A549 (cell line): ENCODE measurements around the gene CCDC54. TPM values are rescaled to one million over a fixed set of nuclear protein-coding genes. Genes with fewer than 3 reads are reported as not detected.

Source experiments
- ATAC-seq, 2 experiments: fragments of 200-7000 bp in 1 of 2; fragments of >200 bp in 1 of 2; cut with Nextera tagmentation in 1 of 2; cut with Tn5 transposase in 1 of 2; 3 replicates each; pipeline versions ENCODE4 v1.8.0 to v1.9.1; 2018 to 2020; ENCODE audit warnings: mild to moderate bottlenecking in 1 of 2, moderate library complexity in 1 of 2
- CTCF ChIA-PET: fragments of 300-600 bp; sonication (Branson Sonifier 250); formaldehyde crosslinking; extraction: SDS; loops from one replicate; lab custom pipeline; 2021; ENCODE audit warnings: antibody characterized with exemption, inconsistent platforms; lab: Yijun Ruan, JAX
- POLR2A ChIA-PET: fragments of 350-600 bp; formaldehyde crosslinking; extraction: SDS; loops from one replicate; lab custom pipeline; 2021; ENCODE audit warnings: antibody characterized with exemption, inconsistent platforms; lab: Yijun Ruan, JAX
- DNase-seq, 2 experiments: peaks; one replicate each; pipeline versions ENCODE4 v3.0.0 to v3.0.0-alpha.2; 2011 to 2016; ENCODE audit warnings: low read depth in 1 of 2, low spot score in 1 of 2
- FAIRE-seq: peaks from 2 replicates; lab custom pipeline; 2011; peaks lifted over from hg19 to GRCh38; lab: Jason Lieb, UNC
- H3K27ac ChIP-seq, 2 experiments: fragments of >200 bp; sonication (Bioruptor Twin); formaldehyde crosslinking; 3 replicates each; pipeline ENCODE4 v1.5.1; 2016 to 2017
- H3K4me1 ChIP-seq: fragments of >200 bp; sonication (Bioruptor Twin); formaldehyde crosslinking; 3 replicates; pipeline ENCODE4 v1.6.1; 2016
- H3K4me2 ChIP-seq: fragments of >200 bp; sonication (Bioruptor Twin); formaldehyde crosslinking; 3 replicates; pipeline ENCODE4 v1.6.1; 2016
- H3K4me3 ChIP-seq: fragments of >200 bp; sonication (Bioruptor Twin); formaldehyde crosslinking; 3 replicates; pipeline ENCODE4 v1.5.1; 2016
- H3K9me3 ChIP-seq: fragments of >200 bp; sonication (Bioruptor Twin); formaldehyde crosslinking; 3 replicates; pipeline ENCODE4 v1.6.1; 2016
- ATOH8 ChIP-seq: fragments of 250-450 bp; sonication (Bioruptor Pico); IDR thresholded peaks from 2 replicates; pipeline ENCODE4 v1.5.0; 2020; ENCODE audit warnings: low read depth, mild to moderate bottlenecking, moderate library complexity
- CBX8 ChIP-seq: fragments of 200-600 bp; sonication (generic); IDR thresholded peaks from 2 replicates; pipeline ENCODE4 v1.6.1; 2016
- CHD2 ChIP-seq: fragments of 150-350 bp; IDR thresholded peaks from 2 replicates; pipeline ENCODE4 v1.6.1; 2014; ENCODE audit warnings: low read length; ENCODE audit not compliant: partially characterized antibody
- CHD4 ChIP-seq: fragments of 200-600 bp; sonication (generic); IDR thresholded peaks from 2 replicates; pipeline ENCODE4 v1.6.1; 2016; ENCODE audit warnings: antibody characterized with exemption, mild to moderate bottlenecking, borderline replicate concordance
- CTCF ChIP-seq: fragments of >200 bp; sonication (Bioruptor Twin); formaldehyde crosslinking; IDR thresholded peaks from 3 replicates; pipeline ENCODE4 v1.5.1; 2016
- E2F6 ChIP-seq: IDR thresholded peaks from 2 replicates; pipeline ENCODE4 v1.6.1; 2012; ENCODE audit warnings: low read depth, borderline replicate concordance
- EHF ChIP-seq: fragments of 250-450 bp; sonication (Bioruptor Pico); IDR thresholded peaks from 2 replicates; pipeline ENCODE4 v1.5.0; 2020; ENCODE audit warnings: mild to moderate bottlenecking
- EHMT2 ChIP-seq: fragments of 200-600 bp; sonication (generic); IDR thresholded peaks from 2 replicates; pipeline ENCODE4 v1.6.1; 2016; ENCODE audit warnings: antibody characterized with exemption, low read depth, mild to moderate bottlenecking, moderate library complexity
- EP300 ChIP-seq, 2 experiments: fragments of >200 bp; sonication (Bioruptor Twin); formaldehyde crosslinking; IDR thresholded peaks; 2 replicates in 1 of 2; 3 replicates in 1 of 2; pipeline ENCODE4 v1.6.1; 2016 to 2017
- GATA3 ChIP-seq: IDR thresholded peaks from 2 replicates; pipeline ENCODE4 v1.6.1; 2012; ENCODE audit warnings: borderline replicate concordance
- HEYL ChIP-seq: fragments of 250-450 bp; sonication (Bioruptor Pico); IDR thresholded peaks from 2 replicates; pipeline ENCODE4 v1.8.0; 2021; ENCODE audit warnings: mild to moderate bottlenecking, moderate library complexity
- HMGXB4 ChIP-seq: fragments of 250-450 bp; sonication (Bioruptor Pico); IDR thresholded peaks from 2 replicates; pipeline ENCODE4 v1.5.0; 2021; ENCODE audit warnings: mild to moderate bottlenecking, moderate library complexity, borderline replicate concordance
- HOXB5 ChIP-seq: fragments of 250-450 bp; sonication (Bioruptor Pico); IDR thresholded peaks from 2 replicates; pipeline ENCODE4 v1.5.0; 2020; ENCODE audit warnings: mild to moderate bottlenecking, moderate library complexity
- JUNB ChIP-seq: fragments of >200 bp; sonication (Bioruptor Twin); formaldehyde crosslinking; IDR thresholded peaks from 2 replicates; pipeline ENCODE4 v1.6.1; 2016
- KDM1A ChIP-seq: fragments of 200-600 bp; sonication (generic); IDR thresholded peaks from 2 replicates; pipeline ENCODE4 v1.6.1; 2016; ENCODE audit warnings: low read depth, mild to moderate bottlenecking
- MAX ChIP-seq: IDR thresholded peaks from 2 replicates; pipeline ENCODE4 v1.6.1; 2012
- MAZ ChIP-seq: fragments of 150-350 bp; IDR thresholded peaks from 2 replicates; pipeline ENCODE4 v1.6.1; 2014; ENCODE audit warnings: antibody characterized with exemption, low read depth, low read length, borderline replicate concordance
- NFE2L2 ChIP-seq: fragments of 150-350 bp; conservative IDR thresholded peaks from 2 replicates; pipeline ENCODE4 v1.6.1; 2014; ENCODE audit warnings: low read length
- NPAS2 ChIP-seq: fragments of 250-450 bp; sonication (Bioruptor Pico); IDR thresholded peaks from 2 replicates; pipeline ENCODE4 v1.8.0; 2022; ENCODE audit warnings: mild to moderate bottlenecking, moderate library complexity, borderline replicate concordance
- NR3C1 ChIP-seq: fragments of >200 bp; sonication (Bioruptor Twin); formaldehyde crosslinking; IDR thresholded peaks from 3 replicates; pipeline ENCODE4 v1.6.1; 2017
- PBX3 ChIP-seq: IDR thresholded peaks from 2 replicates; pipeline ENCODE4 v1.6.1; 2012
- RARB ChIP-seq: fragments of 250-450 bp; sonication (Bioruptor Pico); IDR thresholded peaks from 2 replicates; pipeline ENCODE4 v1.8.0; 2021; ENCODE audit warnings: mild to moderate bottlenecking, moderate library complexity
- SMC3 ChIP-seq: fragments of >200 bp; sonication (Bioruptor Twin); formaldehyde crosslinking; IDR thresholded peaks from 3 replicates; pipeline ENCODE4 v1.6.1; 2018; ENCODE audit warnings: inconsistent platforms
- ZFP36 ChIP-seq: fragments of 450-650 bp; IDR thresholded peaks from 2 replicates; pipeline ENCODE4 v1.6.1; 2014; ENCODE audit warnings: borderline replicate concordance; ENCODE audit not compliant: partially characterized antibody
- ZSCAN20 ChIP-seq: fragments of 250-450 bp; sonication (Bioruptor Pico); IDR thresholded peaks from 2 replicates; pipeline ENCODE4 v1.8.0; 2022; ENCODE audit warnings: mild to moderate bottlenecking, moderate library complexity
- WGBS: methylation state at CpG from one replicate; pipeline ENCODE4 v1.1.6; 2017; ENCODE audit errors: missing lambda C conversion rate; 5-methylcytosine and 5-hydroxymethylcytosine counted together
- polyA plus RNA-seq, 4 experiments: library from polyadenylated mRNA; depleted of rRNA in 3 of 4; stranded (reverse); fragments of >200 nt; fragmentation: RNase III in 1 of 4; extraction: RNeasy Plus Mini Kit Qiagen cat#74134 plus additional on column Dnase treatment in 1 of 4; gene quantifications; 2 replicates in 3 of 4; 3 replicates in 1 of 4; pipeline ENCODE4 v1.2.3, GENCODE V29; 2011 to 2017

CCDC54 gene
- polyA plus RNA-seq, 2 of the 4 experiments (the other 2 are of a cell fraction) = not detected

GRCh38 chr3:107412376-107412775 lies 35.1 kb downstream of the CCDC54 start:
- no peak overlapping the region for H3K4me3 ChIP-seq
- CTCF ChIA-PET = interaction anchor here (0.6 to 2.2 kb wide), 4 partner anchors 9 to 161 kb away, joined by 3 to 8 read pairs (median 7); no protein-coding TSS in a partner anchor
- POLR2A ChIA-PET = no interaction called here
- DNase-seq = no peak
- WGBS = 42% methylated on average over 3 of the region's 3 CpGs
- no peak for FAIRE-seq
- H3K27ac ChIP-seq = no peak overlapping the region
- no peaks in the 10 kb centered on the region for H3K4me1 ChIP-seq
- ATAC-seq = no peak
- H3K4me2 ChIP-seq = no peak overlapping the region
- no peak for TF ChIP-seq MAZ
- TF ChIP-seq CHD4 = no peak
- no peak for TF ChIP-seq EP300 (IDR thresholded peaks at IDR 0.05)
- no peak for TF ChIP-seq CTCF
- TF ChIP-seq NFE2L2 = no peak
- no peak for TF ChIP-seq ZFP36
- no peak for TF ChIP-seq PBX3
- no peak for TF ChIP-seq MAX
- no peak for TF ChIP-seq HMGXB4
- TF ChIP-seq ATOH8 (CRISPR knock-in tag) = no peak
- TF ChIP-seq CBX8 = no peak
- no peak for TF ChIP-seq HOXB5 (CRISPR knock-in tag)
- TF ChIP-seq JUNB = no peak
- peaks cover 6% of the 10 kb centered on the region; the same call in 1 of the 3 replicates for H3K9me3 ChIP-seq

GRCh38 chr3:107413264-107413663 lies 36.0 kb downstream of the CCDC54 start:
- WGBS = 90% methylated on average over 6 of the region's 6 CpGs
- TF ChIP-seq RARB (CRISPR knock-in tag) (no peak), ZSCAN20 (CRISPR knock-in tag) (no peak), EHF (CRISPR knock-in tag) (no peak), SMC3 (no peak), MAX (no peak), JUNB (no peak), HMGXB4 (no peak), NPAS2 (no peak), GATA3 (no peak), NR3C1 (no peak), KDM1A (no peak), HEYL (CRISPR knock-in tag) (no peak), E2F6 (no peak), CHD2 (no peak), ZFP36 (no peak), EHMT2 (no peak)
- ChIA-PET POLR2A (no interaction called here), CTCF (interaction anchor here (0.6 to 2.2 kb wide), 4 partner anchors 8 to 162 kb away, joined by 3 to 8 read pairs (median 7); no protein-coding TSS in a partner anchor)
- Histone ChIP-seq H3K9me3 (peaks cover 6% of the 10 kb centered on the region; the same call in 1 of the 3 replicates), H3K27ac (no peak overlapping the region), H3K4me1 (no peaks in the 10 kb centered on the region), H3K4me2 (no peak overlapping the region), H3K4me3 (no peak overlapping the region)
- FAIRE-seq (no peak), ATAC-seq (no peak), DNase-seq (no peak)
